Aorta (tissue), 5 donors: Measurements from ENCODE around the gene SRSF12. TPM values are rescaled to one million over a fixed set of nuclear protein-coding genes. Genes with fewer than 3 reads are reported as not detected.

ENCODE experiments used
- ATAC-seq: fragments of 200-7000 bp; cut with Tn5 transposase; one replicate; pipeline ENCODE4 v1.9.1; 2022; ENCODE audit warnings: moderate library complexity; ENCODE audit not compliant: low FRiP score
- DNase-seq, 2 donors: peaks; one replicate each; pipeline ENCODE4 v3.0.0-alpha.2; 2020
- H3K27ac ChIP-seq, 2 donors: one replicate each; pipeline ENCODE4 v1.5.1; 2013; ENCODE audit warnings: low read length in 2 of 2, mild to moderate bottlenecking in 2 of 2, moderate library complexity in 2 of 2, control low read depth in 1 of 2, inconsistent platforms in 1 of 2, low read depth in 1 of 2
- H3K27me3 ChIP-seq, 2 donors: one replicate each; pipeline ENCODE4 v1.6.1; 2013; ENCODE audit warnings: control low read depth in 1 of 2, low read length in 1 of 2, mild to moderate bottlenecking in 1 of 2, moderate library complexity in 1 of 2; ENCODE audit not compliant: insufficient read depth in 2 of 2, control insufficient read depth in 1 of 2
- H3K36me3 ChIP-seq, 2 donors: one replicate each; pipeline ENCODE4 v1.6.1; 2013; ENCODE audit warnings: control low read depth in 1 of 2, low read length in 1 of 2, mild to moderate bottlenecking in 1 of 2; ENCODE audit not compliant: insufficient read depth in 2 of 2, control insufficient read depth in 1 of 2
- H3K4me1 ChIP-seq, 2 donors: one replicate each; pipeline ENCODE4 v1.6.1; 2013; ENCODE audit warnings: low read length in 2 of 2, control low read depth in 1 of 2, mild to moderate bottlenecking in 1 of 2, moderate library complexity in 1 of 2; ENCODE audit not compliant: insufficient read depth in 2 of 2, control insufficient read depth in 1 of 2
- H3K4me3 ChIP-seq, 2 donors: one replicate each; pipeline ENCODE4 v1.5.1; 2013; ENCODE audit warnings: low read length in 2 of 2, control low read depth in 1 of 2, mild to moderate bottlenecking in 1 of 2
- H3K9me3 ChIP-seq: one replicate; pipeline ENCODE4 v1.6.1; 2013; ENCODE audit warnings: mild to moderate bottlenecking, low read length; ENCODE audit not compliant: control insufficient read depth
- WGBS, 2 donors: extraction: QIAGEN DNeasy Blood & Tissue Kit; methylation state at CpG; one replicate each; pipeline ENCODE4 v1.1.7; 2013; 5-methylcytosine and 5-hydroxymethylcytosine counted together
- intact Hi-C, 2 donors: fragments of 100-400 bp; cut with DNase I; formaldehyde crosslinking; loops; one replicate each; pipeline versions ENCODE4 v1.14.2 to v1.15.0; 2022
- polyA plus RNA-seq, 2 donors: library from polyadenylated mRNA; stranded (reverse); fragments of 200-250 nt; gene quantifications; one replicate each; pipeline ENCODE4 v1.2.3, GENCODE V29; 2013
- total RNA-seq, 2 donors: library from RNA; stranded (reverse); fragmentation: NEBNext Ultra II Directional; extraction: Animal tissue kit (Norgen Biotek cat#: 25700); gene quantifications; one replicate each; pipeline ENCODE4 v1.2.1, GENCODE V29; 2021
- donor health status: healthy with polysubstance abuse.
- donor health status: Bipolar disorder and iron deficiency.
- donor health status: DM: no; HTN: no; CAD: no.
- donor health status: DM: no; HTN: no; CAD: no.
- donor health status: DM: yes; HTN: yes; CAD: no.

Gene SRSF12
- total and polyA plus RNA-seq, 4 donors = 0.25 to 1.9 (median 0.98) TPM

GRCh38 chr6:89145956-89146717 is 28.3 kb upstream of the SRSF12 start, which contains the start of gene PM20D2:
Gene PM20D2 (plus strand): TSS chr6:89146055. CDS start chr6:89146145, 90 bp downstream.
- Histone ChIP-seq H3K4me1 (peaks cover 0 to 7% of the 10 kb centered on the region in 2 donors), H3K4me3 (peak within 1 kb of the TSS; percentile 69 to 91), H3K27ac (peak within 1 kb of the TSS; percentile 31 to 70), H3K9me3 (no peaks in the 10 kb centered on the region), H3K27me3 (no peaks in the 10 kb centered on the region), H3K36me3 (no peaks in the 10 kb centered on the region)
- WGBS, 2 donors = 0% methylated on average over 72 to 102 of the region's 102 CpGs
- intact Hi-C loops = no loop called here
- ATAC-seq = peak; percentile 93
- peak; percentile 77 to 90 for DNase-seq

- 3% methylated on average over 17 of the region's 17 CpGs for WGBS, 2 donors
- intact Hi-C loops = no loop called here
- Histone ChIP-seq H3K27me3 (no peaks in the 10 kb centered on the region), H3K4me1 (peaks cover 2 to 7% of the 10 kb centered on the region in 2 donors), H3K4me3 (peak overlapping the region; percentile 69 to 91), H3K9me3 (no peaks in the 10 kb centered on the region), H3K36me3 (no peaks in the 10 kb centered on the region), H3K27ac (peak overlapping the region in 1 of 2 donors; percentile 70)
- DNase-seq = no peak
- peak; percentile 36 for ATAC-seq
Observed at GRCh38 chr6:89145091-89145955, 27.5 kb upstream of the SRSF12 start.

GRCh38 chr6:89144354-89144906 is 26.6 kb upstream of the SRSF12 start:
- 6 to 15% methylated on average over 2 of the region's 2 CpGs for WGBS, 2 donors

GRCh38 chr6:89140347-89141156 is 22.7 kb upstream of the SRSF12 start:
- WGBS, 2 donors = 56 to 61% methylated on average over 7 of the region's 7 CpGs
- H3K9me3 ChIP-seq = no peaks in the 10 kb centered on the region
- no peaks in the 10 kb centered on the region for H3K36me3 ChIP-seq
- H3K4me3 ChIP-seq = no peak overlapping the region
- intact Hi-C loops = no loop called here
- H3K27me3 ChIP-seq = no peaks in the 10 kb centered on the region
- DNase-seq (no peak), ATAC-seq (no peak)
- H3K4me1 ChIP-seq = peaks cover 2 to 3% of the 10 kb centered on the region in 2 donors
- no peak overlapping the region for H3K27ac ChIP-seq

More at GRCh38 chr6:89144354-89144906, 26.6 kb upstream of the SRSF12 start:
- no peaks in the 10 kb centered on the region for H3K36me3 ChIP-seq
- H3K27ac ChIP-seq = no peak overlapping the region
- DNase-seq (no peak), ATAC-seq (no peak)
- no peak overlapping the region for H3K4me3 ChIP-seq
- H3K9me3 ChIP-seq = no peaks in the 10 kb centered on the region
- intact Hi-C loops = no loop called here
- H3K27me3 ChIP-seq = no peaks in the 10 kb centered on the region
- peaks cover 2 to 7% of the 10 kb centered on the region in 2 donors for H3K4me1 ChIP-seq

DNA sequence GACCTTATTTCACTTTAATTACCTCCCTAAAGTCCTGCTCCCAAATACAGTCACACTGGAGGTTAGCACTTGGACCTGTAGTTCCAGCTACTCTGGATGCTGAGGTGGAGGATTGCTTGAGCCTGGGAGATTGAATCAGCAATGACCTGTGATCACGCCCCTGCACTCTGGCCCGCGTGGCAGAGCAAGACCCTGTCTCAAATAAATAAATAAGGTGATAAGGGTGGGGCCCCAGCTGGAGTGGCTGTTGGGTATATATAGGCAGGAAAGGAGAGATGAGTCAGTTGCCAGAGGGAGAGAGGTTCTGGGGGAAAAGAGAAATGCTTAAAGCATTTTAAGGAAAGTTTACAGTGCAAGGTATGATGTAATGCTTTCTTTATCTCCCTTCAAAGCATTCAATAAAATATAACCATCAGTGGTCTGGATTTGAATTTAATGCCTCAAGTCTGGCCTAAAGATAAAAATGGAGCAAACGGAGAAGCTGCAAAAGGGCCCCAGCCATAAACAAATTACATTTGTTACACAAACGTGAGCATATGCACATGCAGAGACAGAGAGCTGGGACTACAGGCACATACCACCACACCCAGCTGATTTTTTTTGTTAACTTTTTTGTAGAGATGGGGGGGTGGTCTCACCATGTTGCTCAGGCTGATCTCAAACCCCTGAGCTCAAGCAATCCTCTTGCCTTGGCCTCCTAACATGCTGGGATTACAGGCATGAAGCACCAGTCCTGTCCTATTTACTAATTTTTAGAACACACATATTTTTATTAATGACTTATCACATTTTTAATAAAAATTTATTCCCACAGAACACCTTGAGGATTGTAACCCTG is 21.9 kb upstream of the SRSF12 start:
- 71 to 78% methylated on average over 5 of the region's 5 CpGs for WGBS, 2 donors
- Histone ChIP-seq H3K27ac (no peak overlapping the region), H3K9me3 (no peaks in the 10 kb centered on the region), H3K4me1 (peaks cover 2 to 3% of the 10 kb centered on the region in 2 donors), H3K27me3 (no peaks in the 10 kb centered on the region), H3K36me3 (no peaks in the 10 kb centered on the region), H3K4me3 (no peak overlapping the region)
- DNase-seq (no peak), ATAC-seq (no peak)
- intact Hi-C loops = no loop called here

- 6 to 10% methylated on average over 2 of the region's 2 CpGs for WGBS, 2 donors
- H3K27ac ChIP-seq = no peak overlapping the region
- intact Hi-C loops = no loop called here
- no peaks in the 10 kb centered on the region for H3K9me3 ChIP-seq
- DNase-seq (no peak), ATAC-seq (no peak)
- no peak overlapping the region for H3K4me3 ChIP-seq
- no peaks in the 10 kb centered on the region for H3K27me3 ChIP-seq
- peaks cover 0 to 2% of the 10 kb centered on the region in 2 donors for H3K4me1 ChIP-seq
- no peaks in the 10 kb centered on the region for H3K36me3 ChIP-seq
Observed at GRCh38 chr6:89138173-89138572, 20.3 kb upstream of the SRSF12 start.

GRCh38 chr6:89134723-89135122 is 16.9 kb upstream of the SRSF12 start:
- no peak for ATAC-seq
- no peak overlapping the region for H3K4me3 ChIP-seq
- intact Hi-C loops = no loop called here
- H3K4me1 ChIP-seq = no peaks in the 10 kb centered on the region
- no peaks in the 10 kb centered on the region for H3K9me3 ChIP-seq
- no peaks in the 10 kb centered on the region for H3K36me3 ChIP-seq
- no peak for DNase-seq
- no peaks in the 10 kb centered on the region for H3K27me3 ChIP-seq
- no peak overlapping the region for H3K27ac ChIP-seq
- 91 to 93% methylated on average over 3 of the region's 3 CpGs for WGBS, 2 donors
